PFSK-1 (cell line): Measurements from ENCODE around the gene ARHGAP27.
A peak's percentile ranks its signal among the peaks of the same experiment; 100 is the strongest.

Experiments used
- FOXP2 ChIP-seq: optimal IDR thresholded peaks from 2 replicates; pipeline ENCODE3; 2011; ENCODE audit warnings: borderline replicate concordance, control low read depth, inconsistent platforms; ENCODE audit not compliant: insufficient read depth; ENCODE audit errors: extremely low read length, extremely low read depth
- POLR2AphosphoS5 ChIP-seq: IDR thresholded peaks from 2 replicates; pipeline ENCODE4 v1.6.1; 2012; ENCODE audit warnings: low read depth, mild to moderate bottlenecking, control low read depth, low read length, moderate library complexity
- SIN3A ChIP-seq: IDR thresholded peaks from 2 replicates; pipeline ENCODE4 v1.6.1; 2012; ENCODE audit warnings: mild to moderate bottlenecking, low read length, moderate library complexity, borderline replicate concordance; ENCODE audit not compliant: insufficient read depth
- TAF1 ChIP-seq: IDR thresholded peaks from 2 replicates; pipeline ENCODE4 v1.6.1; 2012; ENCODE audit warnings: low read length, control low read depth, borderline replicate concordance; ENCODE audit not compliant: insufficient read depth
- TF ChIP-seq, protein P1 (sequence below), 2 experiments: IDR thresholded peaks; 2 replicates each; pipeline versions ENCODE4 v1.6.1 to v1.8.0; 2011 to 2012; ENCODE audit warnings: low read depth in 2 of 2, low read length in 2 of 2, control low read depth in 1 of 2, inconsistent platforms in 1 of 2, mild to moderate bottlenecking in 1 of 2, moderate library complexity in 1 of 2; ENCODE audit not compliant: insufficient read depth in 1 of 2

ARHGAP27 gene

DNA sequence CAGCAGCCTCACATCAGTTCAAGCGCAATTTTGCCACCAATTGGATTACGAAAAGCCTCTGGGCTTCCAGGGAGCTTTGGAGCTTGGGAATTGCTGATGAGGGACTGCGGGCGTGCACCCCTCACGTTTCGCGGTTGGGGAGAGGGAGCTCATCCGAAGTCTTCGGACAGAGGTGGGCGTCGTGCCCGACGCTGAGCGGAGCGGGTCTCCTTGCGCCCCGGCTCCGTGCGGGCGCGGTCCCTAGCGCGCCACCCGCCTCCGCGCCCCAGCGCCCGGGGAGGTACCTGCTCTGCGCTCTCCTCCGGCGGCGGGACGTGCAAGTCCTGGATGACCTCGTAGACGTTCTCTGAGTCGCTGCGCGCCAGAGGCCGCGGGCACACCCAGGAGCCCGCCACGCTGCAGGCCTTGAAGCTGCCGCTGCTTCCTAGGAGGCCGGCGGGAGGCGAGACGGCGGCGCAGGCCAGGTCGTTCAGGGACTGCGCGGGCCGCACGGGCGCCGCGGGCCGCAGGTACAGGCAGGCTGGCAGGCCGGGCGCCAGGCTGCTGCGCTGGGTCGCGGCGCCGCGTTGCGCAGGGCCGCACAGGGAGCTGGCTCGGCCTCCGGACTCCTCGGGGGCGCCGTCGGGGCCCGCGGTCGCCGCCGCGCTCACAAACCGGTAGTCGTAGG, 3.2 kb downstream of the ARHGAP27 start:
- TF ChIP-seq TAF1 (no peak), FOXP2 (no peak), POLR2AphosphoS5 (no peak), SIN3A (no peak)

DNA sequence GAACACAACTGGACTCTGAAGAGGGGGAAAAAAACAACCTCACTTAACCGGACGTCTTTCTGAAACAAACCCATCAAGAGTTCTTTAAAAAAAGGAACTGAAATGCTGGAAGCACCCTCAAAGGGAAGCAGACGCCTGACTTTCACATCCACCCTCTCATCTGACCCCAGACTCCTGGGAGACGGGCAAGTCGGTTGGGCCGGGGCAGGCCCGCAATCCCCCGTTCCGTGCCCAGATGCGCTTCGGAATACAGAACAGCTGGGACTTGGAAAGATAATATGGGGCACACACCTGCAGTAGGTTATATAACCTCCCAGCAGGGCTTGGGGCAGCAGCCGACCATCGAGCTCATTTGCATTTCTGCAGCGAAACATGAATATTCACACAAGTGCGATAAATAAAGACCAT, 3.7 kb downstream of the ARHGAP27 start:
- TF ChIP-seq FOXP2, result no peak
- no peak for TF ChIP-seq SIN3A

DNA sequence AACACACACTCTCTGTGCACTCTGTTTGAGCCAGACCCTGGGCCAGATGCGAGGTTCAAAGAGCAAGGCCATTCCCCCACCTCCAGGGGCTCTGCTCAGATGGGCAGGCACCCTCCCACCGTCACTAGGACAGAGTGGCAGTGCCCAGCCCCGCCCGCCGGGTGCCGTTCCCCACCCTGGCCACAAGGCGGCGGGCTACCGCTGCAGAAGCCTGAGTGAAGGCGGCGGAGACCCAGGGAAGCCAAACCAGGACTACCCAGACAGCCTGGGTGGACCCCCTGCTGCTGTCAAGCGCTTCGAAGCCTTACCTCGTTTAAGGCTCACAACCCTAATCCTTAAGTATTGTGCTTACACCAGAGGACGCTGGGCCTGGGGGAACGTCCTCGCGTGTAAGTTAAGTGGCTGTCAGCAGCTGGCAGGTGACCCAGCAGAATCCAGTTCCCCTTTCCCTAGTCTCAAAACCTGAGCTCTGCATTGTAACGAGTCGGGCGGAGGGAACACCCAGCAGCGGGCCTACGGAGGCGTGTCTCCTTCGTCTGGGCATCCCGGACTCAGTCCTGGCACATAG, 4.5 kb downstream of the ARHGAP27 start:
- TF ChIP-seq POLR2AphosphoS5 (no peak), FOXP2 (peak; percentile 51), TAF1 (no peak)

DNA sequence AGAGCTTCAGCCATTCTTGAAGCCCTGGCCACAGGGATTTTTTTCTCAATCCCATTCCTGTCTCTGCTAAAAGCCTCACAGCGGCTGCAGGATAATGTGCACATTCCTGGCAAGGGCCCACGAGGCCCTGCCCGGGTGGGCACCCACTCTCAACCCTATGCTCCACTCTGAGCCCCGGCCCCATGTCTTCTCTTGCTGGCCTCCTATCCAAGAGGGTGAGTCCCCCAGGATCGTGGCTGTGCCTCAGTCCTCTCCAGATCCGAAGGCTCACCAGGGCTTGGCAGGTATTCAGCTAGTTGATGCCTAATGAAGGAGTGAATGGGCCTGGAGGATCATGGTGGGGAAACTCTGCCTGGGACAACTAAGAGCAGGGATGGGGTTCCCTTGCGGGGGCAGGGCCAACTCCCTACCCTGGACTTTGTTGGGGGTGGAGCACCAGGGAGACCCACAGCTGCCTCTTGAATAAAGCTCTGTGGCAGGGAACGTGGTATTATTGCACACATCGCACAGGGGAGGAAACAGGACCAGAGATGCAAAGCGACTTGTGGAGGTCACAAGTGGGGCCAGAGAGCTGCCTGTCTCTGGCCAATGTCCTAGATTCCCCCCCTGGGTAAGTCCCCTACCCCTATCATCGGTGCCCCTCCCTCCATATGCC, 5.4 kb downstream of the ARHGAP27 start:
- no peak for TF ChIP-seq FOXP2
- no peak for TF ChIP-seq TAF1
- TF ChIP-seq SIN3A, result no peak
- TF ChIP-seq, protein P1, sequence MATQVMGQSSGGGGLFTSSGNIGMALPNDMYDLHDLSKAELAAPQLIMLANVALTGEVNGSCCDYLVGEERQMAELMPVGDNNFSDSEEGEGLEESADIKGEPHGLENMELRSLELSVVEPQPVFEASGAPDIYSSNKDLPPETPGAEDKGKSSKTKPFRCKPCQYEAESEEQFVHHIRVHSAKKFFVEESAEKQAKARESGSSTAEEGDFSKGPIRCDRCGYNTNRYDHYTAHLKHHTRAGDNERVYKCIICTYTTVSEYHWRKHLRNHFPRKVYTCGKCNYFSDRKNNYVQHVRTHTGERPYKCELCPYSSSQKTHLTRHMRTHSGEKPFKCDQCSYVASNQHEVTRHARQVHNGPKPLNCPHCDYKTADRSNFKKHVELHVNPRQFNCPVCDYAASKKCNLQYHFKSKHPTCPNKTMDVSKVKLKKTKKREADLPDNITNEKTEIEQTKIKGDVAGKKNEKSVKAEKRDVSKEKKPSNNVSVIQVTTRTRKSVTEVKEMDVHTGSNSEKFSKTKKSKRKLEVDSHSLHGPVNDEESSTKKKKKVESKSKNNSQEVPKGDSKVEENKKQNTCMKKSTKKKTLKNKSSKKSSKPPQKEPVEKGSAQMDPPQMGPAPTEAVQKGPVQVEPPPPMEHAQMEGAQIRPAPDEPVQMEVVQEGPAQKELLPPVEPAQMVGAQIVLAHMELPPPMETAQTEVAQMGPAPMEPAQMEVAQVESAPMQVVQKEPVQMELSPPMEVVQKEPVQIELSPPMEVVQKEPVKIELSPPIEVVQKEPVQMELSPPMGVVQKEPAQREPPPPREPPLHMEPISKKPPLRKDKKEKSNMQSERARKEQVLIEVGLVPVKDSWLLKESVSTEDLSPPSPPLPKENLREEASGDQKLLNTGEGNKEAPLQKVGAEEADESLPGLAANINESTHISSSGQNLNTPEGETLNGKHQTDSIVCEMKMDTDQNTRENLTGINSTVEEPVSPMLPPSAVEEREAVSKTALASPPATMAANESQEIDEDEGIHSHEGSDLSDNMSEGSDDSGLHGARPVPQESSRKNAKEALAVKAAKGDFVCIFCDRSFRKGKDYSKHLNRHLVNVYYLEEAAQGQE (IDR thresholded peaks at IDR 0.05; ENCODE audit: insufficient read depth in 1 of 2, low read depth in 2 of 2, low read length in 2 of 2), result no peak
- no peak for TF ChIP-seq POLR2AphosphoS5

DNA sequence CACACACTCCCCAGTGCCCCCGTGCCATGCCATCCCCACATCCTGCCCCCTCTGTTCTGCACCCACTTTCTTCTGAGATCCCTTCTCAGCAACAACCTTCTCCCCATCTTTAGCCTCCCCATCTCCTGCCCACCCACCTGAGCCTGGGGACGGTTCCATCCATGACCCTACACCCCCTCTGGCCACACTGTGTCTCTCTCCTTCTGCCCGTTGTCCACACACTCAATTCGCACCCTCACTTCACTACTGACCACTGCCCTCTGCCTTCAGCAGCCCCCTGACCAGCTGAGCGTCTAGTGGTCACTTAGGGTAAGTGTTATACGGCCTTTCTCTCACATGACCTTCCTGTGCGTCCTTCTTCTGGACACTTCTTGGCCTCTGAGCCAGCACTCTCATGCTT, 6.1 kb downstream of the ARHGAP27 start:
- TF ChIP-seq SIN3A (no peak), FOXP2 (no peak), POLR2AphosphoS5 (no peak), TAF1 (no peak)
- TF ChIP-seq, protein P1 (IDR thresholded peaks at IDR 0.05; ENCODE audit: insufficient read depth in 1 of 2, low read depth in 2 of 2, low read length in 2 of 2), result no peak

DNA sequence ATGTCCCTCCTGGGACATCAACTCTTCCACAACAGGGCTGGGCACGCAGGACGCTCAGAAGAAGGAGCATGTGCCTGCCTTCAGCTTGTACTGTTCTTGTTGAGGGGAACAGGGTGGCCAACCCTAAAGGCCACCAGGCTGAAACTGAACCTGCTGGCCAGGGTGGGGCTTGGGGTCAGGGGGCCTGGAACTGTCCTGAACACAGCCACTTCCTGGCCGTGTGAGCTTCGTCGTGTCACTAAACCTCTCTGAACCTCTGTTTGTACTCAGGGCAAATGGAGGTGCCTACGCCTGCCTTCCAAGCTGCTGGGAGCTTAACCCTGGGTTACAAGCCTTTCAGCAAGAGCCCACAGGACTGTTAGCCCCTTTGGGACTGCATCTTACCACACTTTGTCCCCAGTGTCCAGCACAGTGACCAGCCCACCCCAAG, 6.7 kb downstream of the ARHGAP27 start:
- TF ChIP-seq SIN3A (no peak), TAF1 (no peak), FOXP2 (no peak), POLR2AphosphoS5 (no peak)
- TF ChIP-seq, protein P1 (IDR thresholded peaks at IDR 0.05; ENCODE audit: insufficient read depth in 1 of 2, low read depth in 2 of 2, low read length in 2 of 2), result no peak
